OCI-LY3 (cell line): ENCODE measurements around the gene CCDC40.

ENCODE experiments used
- H2AFZ ChIP-seq: fragments of 200-600, 300-600 bp; shearing (Covaris generic); 2 replicates; pipeline ENCODE4 v1.6.0; 2014; ENCODE audit warnings: antibody characterized with exemption, low read depth, low read length
- H3K27ac ChIP-seq: fragments of 200-600, 300-600 bp; sonication (generic); 2 replicates; pipeline ENCODE4 v1.5.1; 2014; ENCODE audit warnings: mild to moderate bottlenecking, low read length, moderate library complexity, mixed read lengths
- H3K27me3 ChIP-seq: fragments of 200-600, 300-600 bp; sonication (generic); 2 replicates; pipeline ENCODE4 v1.6.1; 2014; ENCODE audit warnings: low read depth, low read length, mixed read lengths
- H3K36me3 ChIP-seq: fragments of 200-600, 300-600 bp; sonication (generic); replicated peaks from 2 replicates; pipeline ENCODE3; 2014; ENCODE audit warnings: low read depth, low read length, mixed read lengths
- H3K4me1 ChIP-seq: fragments of 300-600, 200-600 bp; sonication (generic); 2 replicates; pipeline ENCODE4 v1.6.1; 2014; ENCODE audit warnings: low read length, mixed read lengths
- H3K4me2 ChIP-seq: fragments of 200-600, 300-600 bp; sonication (generic); 2 replicates; pipeline ENCODE4 v1.6.1; 2014; ENCODE audit warnings: low read length, mixed read lengths
- H3K4me3 ChIP-seq: fragments of 300-600, 200-600 bp; sonication (generic); 2 replicates; pipeline ENCODE4 v1.5.1; 2014; ENCODE audit warnings: antibody characterized with exemption, mild to moderate bottlenecking, low read length, moderate library complexity
- H3K79me2 ChIP-seq: fragments of 300-600, 200-600 bp; shearing (Covaris generic); 2 replicates; pipeline ENCODE4 v1.6.1; 2014; ENCODE audit warnings: mild to moderate bottlenecking, low read length, mixed read lengths
- H3K9ac ChIP-seq: fragments of 300-600, 200-600 bp; shearing (Covaris generic); 2 replicates; pipeline ENCODE4 v1.6.0; 2014; ENCODE audit warnings: mild to moderate bottlenecking, low read length, moderate library complexity
- H3K9me3 ChIP-seq: fragments of 200-600, 300-600 bp; shearing (Covaris generic); 2 replicates; pipeline ENCODE4 v1.6.1; 2014; ENCODE audit warnings: low read length, mixed read lengths; ENCODE audit not compliant: insufficient read depth
- H4K20me1 ChIP-seq: fragments of 200-600, 300-600 bp; sonication (generic); 2 replicates; pipeline ENCODE4 v1.6.1; 2016; ENCODE audit warnings: low read length, mixed read lengths; ENCODE audit not compliant: insufficient read depth
- CTCF ChIP-seq: fragments of 200-600, 300-600 bp; sonication (generic); IDR thresholded peaks from 2 replicates; pipeline ENCODE4 v1.5.1; 2014; ENCODE audit warnings: antibody characterized with exemption, low read length, low read depth
- EZH2phosphoT487 ChIP-seq: fragments of 200-600 bp; shearing (Covaris generic); IDR thresholded peaks from 2 replicates; pipeline ENCODE4 v1.6.1; 2018; ENCODE audit warnings: antibody characterized with exemption, mixed run types, low read depth

Gene CCDC40

GRCh38 chr17:80011989-80012555, 24.4 kb upstream of the CCDC40 start:
- no peak overlapping the region for H3K4me3 ChIP-seq
- no peaks in the 10 kb centered on the region for H4K20me1 ChIP-seq
- no peak overlapping the region for H3K4me2 ChIP-seq
- peaks cover 2% of the 10 kb centered on the region; the same call in 1 of the 2 replicates for H3K4me1 ChIP-seq
- H3K27ac ChIP-seq = no peak overlapping the region
- H2AFZ ChIP-seq = no peak overlapping the region
- H3K36me3 ChIP-seq = no peaks in the 10 kb centered on the region
- H3K9me3 ChIP-seq = no peaks in the 10 kb centered on the region
- no peak overlapping the region for H3K9ac ChIP-seq
- TF ChIP-seq EZH2phosphoT487 = no peak
- no peak for TF ChIP-seq CTCF
- H3K27me3 ChIP-seq = no peaks in the 10 kb centered on the region
- H3K79me2 ChIP-seq = no peaks in the 10 kb centered on the region

GRCh38 chr17:80012765-80013741, 23.4 kb upstream of the CCDC40 start:
- no peak overlapping the region for H3K27ac ChIP-seq
- no peaks in the 10 kb centered on the region for H3K36me3 ChIP-seq
- H2AFZ ChIP-seq = no peak overlapping the region
- no peak overlapping the region for H3K4me3 ChIP-seq
- no peaks in the 10 kb centered on the region for H3K79me2 ChIP-seq
- peaks cover 2% of the 10 kb centered on the region; the same call in 1 of the 2 replicates for H3K4me1 ChIP-seq
- no peaks in the 10 kb centered on the region for H4K20me1 ChIP-seq
- no peak overlapping the region for H3K4me2 ChIP-seq
- no peak overlapping the region for H3K9ac ChIP-seq
- no peaks in the 10 kb centered on the region for H3K9me3 ChIP-seq
- TF ChIP-seq EZH2phosphoT487 = no peak
- no peak for TF ChIP-seq CTCF
- no peaks in the 10 kb centered on the region for H3K27me3 ChIP-seq

GRCh38 chr17:80017226-80018010, 19.0 kb upstream of the CCDC40 start:
- H3K9me3 ChIP-seq = no peaks in the 10 kb centered on the region
- H3K9ac ChIP-seq = no peak overlapping the region
- no peak overlapping the region for H3K27ac ChIP-seq
- H3K4me3 ChIP-seq = no peak overlapping the region
- no peaks in the 10 kb centered on the region for H3K36me3 ChIP-seq
- H3K27me3 ChIP-seq = no peaks in the 10 kb centered on the region
- H3K4me1 ChIP-seq = peaks cover 10% of the 10 kb centered on the region
- no peak for TF ChIP-seq EZH2phosphoT487
- TF ChIP-seq CTCF = no peak
- H3K4me2 ChIP-seq = no peak overlapping the region
- no peaks in the 10 kb centered on the region for H4K20me1 ChIP-seq
- no peak overlapping the region for H2AFZ ChIP-seq
- no peaks in the 10 kb centered on the region for H3K79me2 ChIP-seq
